GM11168 (cell line): ENCODE measurements around the gene PRSS27.
"Not testable (repeated sequence)": the region's sequence is repeated elsewhere in the genome, so short reads cannot be mapped to it uniquely, and the experiment has no call there.

Source experiments
- in situ Hi-C: fragments of 300-500 bp; cut with MboI; formaldehyde crosslinking; loops from one replicate; pipeline ENCODE4 v1.12.0; 2022; ENCODE audit warnings: low sequenced_read_pairs; ENCODE audit not compliant: unreplicated experiment

PRSS27 gene

DNA sequence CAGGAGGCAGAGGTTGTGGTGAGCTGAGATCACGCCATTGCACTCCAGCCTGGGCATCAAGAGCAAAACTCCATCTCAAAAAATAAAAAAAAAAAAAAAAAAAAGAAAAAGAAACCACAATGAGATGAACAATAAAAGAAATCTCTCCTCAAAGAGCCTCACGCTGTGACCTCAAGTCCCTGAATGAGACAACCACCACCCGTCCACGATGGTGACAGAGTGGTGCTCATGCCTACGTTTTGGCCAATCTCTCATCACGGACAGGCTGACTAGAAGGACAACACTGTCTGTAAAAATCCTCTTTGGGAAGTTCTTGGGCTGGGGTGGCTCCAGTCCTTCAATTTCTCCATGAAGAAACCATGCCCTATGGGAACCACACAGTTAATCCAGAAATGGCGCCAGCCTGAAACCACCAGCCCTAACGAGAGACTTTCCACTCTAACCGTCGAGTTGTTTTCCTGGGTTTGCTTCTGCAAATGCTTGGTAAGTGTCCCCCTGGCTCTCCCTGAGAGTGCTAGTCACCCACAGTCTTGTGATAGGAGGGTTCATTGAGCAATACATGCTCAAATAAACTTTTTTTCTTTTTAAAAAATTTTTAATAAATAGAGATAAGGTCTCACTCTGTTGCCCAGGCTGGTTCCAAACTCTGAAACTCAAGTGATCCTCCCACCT, 15.0 kb upstream of the PRSS27 start:
- in situ Hi-C loops, result no loop called here

DNA sequence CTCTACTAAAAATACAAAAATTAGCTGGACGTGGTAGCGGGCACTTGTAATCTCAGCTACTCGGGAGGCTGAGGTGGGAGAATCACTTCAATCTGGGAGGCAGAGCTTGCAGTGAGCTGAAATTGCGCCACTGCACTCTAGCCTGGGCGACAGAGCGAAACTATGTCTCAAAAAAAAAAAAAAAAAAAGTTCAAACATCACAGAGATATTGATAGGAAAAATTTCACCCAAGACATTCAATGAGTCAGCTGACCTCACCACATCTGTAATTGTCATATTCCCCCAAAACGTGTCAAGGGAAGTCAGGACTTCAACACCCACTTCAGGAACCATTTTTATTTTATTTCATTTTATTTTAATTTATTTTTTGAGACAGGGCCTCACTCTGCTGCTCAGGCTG, 8.0 kb upstream of the PRSS27 start:
- in situ Hi-C loops, result no loop called here

DNA sequence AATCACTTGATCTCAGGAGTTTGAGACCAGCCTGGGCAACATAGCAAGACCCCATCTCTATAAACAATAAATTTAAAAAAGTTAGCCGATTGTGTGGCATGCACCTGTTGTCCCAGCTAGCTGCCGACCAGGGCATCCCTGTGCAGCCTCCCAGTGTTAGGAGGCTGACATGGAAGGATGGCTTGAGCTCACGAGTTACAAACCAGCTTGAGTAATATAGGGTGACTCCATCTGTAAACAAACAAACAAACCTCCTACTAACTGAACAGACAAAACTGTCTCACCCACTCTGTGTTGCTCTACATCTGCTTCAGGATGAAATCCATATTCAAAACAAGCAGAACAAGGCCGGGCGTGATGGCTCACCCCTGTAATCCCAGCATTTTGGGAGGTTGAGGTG, 6.9 kb upstream of the PRSS27 start:
- in situ Hi-C loops, result no loop called here

DNA sequence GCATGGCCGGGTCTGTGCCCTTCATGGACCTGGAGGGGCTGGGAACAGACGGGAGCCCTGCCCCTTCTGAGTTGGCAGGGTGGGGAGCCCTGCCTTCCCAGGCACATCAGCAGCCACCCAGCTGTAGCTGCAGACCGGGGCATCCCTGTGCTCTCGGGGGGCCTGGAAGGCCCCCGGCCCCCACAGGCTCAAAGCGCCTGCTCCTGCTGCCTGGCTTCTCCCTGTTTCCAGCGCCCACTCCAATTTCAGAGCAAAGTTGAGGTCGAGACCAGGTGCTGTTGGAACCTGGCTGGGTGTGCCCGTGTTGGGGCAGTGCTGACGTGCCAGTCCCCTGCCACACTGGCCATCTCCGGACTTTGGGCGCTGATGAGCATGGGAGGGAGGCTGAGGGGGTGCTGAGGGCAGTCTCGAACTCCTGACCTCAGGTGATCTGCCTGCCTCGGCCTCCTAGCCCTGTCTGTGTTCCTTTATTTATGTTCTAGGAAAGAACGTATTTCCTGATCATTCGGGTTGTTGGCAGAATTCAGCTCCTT, 4.9 kb upstream of the PRSS27 start:
- in situ Hi-C loops, result no loop called here

DNA sequence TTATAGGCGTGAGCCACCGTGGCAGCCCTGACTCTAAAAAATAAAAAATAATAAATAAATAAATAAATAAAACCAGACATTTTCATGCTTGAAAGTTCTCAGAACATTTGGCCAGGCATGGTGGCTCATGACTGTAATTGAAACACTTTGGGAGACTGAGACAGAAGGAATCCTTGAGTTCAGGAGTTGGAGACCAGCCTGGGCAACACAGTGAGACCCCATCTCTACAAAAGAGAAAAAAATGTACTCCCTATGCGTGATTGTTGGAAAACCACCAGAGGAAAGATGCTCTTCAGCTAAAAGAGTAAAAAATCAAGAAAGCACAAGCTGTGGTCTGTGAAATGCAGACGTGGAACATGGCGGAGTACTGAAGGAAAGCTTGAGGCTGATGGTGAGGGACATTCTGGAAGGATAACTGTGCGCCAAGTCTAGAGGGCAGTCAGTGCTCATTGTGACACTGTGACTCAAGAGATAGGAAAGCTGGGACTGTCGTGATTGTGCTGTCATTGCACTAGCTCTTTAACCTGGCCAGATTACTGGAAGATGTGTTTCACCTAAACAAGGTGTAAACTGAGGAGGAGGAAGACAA, 4.2 kb upstream of the PRSS27 start:
- in situ Hi-C loops, result no loop called here

DNA sequence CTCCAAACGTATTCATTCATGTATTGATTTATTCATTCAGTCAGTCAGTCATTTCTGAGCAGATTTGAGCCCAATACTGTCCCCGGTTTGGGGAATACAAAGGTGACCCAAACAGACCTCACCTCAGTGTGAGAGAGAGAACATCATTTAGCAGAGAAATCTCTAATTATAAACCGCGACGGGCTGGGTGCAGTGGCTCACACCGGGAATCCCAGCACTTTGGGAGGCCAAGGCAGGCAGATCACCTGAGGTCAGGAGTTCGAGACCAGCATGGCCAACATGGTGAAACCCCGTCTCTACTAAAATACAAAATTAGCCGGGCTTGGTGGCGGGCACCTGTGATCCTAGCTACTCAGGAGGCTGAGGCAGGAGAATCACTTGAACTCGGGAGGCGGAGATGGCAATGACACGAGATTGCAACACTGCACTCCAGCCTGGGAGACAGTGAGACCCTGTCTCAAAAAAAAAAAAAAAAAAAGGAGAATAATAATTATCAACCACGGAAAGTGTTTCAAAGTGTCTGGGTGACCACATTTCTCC, 1.7 kb upstream of the PRSS27 start:
- in situ Hi-C loops, result not testable (repeated sequence)

DNA sequence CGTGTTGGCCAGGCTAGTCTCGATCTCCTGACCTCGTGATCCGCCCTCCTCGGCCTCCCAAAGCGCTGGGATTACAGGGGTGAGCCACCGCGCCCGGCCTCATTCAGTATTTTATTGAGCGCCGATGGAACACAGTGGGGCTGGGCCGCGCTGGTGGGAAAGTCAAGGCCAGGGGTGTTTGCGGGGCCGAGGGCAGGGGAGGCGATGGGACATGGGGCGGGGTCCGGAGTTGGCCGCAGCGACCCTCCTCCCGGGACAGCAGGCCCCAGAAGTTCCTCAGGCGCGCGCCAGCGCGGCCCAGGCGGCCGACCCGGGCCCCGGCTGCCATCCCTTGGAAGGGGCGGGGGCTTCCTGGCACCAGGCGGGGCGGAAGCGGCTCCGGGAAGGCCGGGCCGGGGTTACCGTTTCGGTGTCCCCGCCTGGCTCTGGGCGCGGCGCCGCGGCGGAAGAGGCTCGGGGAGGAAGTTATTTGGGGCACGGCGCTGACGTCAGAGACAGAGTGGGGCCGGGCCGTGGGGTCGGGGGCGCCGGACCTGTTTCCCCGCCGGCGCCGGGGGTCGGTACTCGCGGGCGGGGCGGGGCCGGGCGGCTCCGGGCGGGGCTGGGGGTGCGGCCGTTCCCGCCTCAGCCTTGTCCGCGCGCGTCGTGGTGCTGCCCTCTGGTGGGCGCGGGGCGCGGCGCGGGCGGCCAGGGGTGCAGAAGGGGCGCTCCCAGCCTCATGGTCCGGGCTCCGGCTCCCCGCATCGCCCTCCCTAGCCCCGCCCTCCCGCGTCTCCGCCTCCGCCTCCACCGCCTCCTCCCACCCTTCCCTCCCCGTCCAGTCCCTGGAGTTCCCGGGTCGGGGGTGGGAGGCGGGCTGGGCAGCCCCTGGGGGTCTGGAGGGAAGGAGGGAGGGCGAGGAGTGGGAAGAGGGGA, 952 bp upstream of the PRSS27 start:
- in situ Hi-C loops, result no loop called here

DNA sequence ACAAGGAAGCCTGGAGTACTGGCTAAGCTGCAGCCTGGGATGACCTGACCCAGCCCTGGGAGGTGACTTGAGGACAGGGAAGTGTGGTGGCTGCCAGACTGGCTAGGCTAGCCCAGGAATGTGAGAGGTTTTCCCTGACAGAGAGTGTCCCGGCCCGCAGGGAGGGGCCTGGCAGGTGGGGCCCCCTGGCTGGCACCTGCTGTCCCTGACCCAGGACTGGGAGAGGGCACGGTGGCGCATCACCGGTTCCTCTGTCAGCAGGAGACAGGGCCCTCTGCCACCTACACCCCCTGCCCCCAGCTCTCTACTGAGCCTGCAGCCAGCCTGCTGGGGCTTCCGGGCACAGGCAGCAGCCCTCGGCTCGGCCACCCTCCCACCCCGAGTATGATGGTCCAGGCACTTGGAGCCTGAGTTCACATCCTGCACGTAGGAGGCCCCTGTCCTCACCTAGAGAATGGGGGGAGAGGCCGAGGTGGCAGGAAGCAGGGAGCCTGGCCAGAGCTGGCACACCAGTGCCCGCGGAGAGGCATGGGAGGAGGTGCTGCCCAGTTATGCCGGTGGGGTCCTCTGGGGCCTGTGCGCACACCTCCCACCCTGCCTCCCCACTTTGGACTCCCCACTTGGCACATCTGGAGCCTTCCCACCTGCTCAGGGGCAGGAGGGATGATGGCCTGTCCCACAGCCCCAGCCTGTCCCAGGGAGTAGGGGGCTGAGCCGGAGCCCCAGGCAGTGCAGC, 528 bp downstream of the PRSS27 start:
- in situ Hi-C loops, result no loop called here

DNA sequence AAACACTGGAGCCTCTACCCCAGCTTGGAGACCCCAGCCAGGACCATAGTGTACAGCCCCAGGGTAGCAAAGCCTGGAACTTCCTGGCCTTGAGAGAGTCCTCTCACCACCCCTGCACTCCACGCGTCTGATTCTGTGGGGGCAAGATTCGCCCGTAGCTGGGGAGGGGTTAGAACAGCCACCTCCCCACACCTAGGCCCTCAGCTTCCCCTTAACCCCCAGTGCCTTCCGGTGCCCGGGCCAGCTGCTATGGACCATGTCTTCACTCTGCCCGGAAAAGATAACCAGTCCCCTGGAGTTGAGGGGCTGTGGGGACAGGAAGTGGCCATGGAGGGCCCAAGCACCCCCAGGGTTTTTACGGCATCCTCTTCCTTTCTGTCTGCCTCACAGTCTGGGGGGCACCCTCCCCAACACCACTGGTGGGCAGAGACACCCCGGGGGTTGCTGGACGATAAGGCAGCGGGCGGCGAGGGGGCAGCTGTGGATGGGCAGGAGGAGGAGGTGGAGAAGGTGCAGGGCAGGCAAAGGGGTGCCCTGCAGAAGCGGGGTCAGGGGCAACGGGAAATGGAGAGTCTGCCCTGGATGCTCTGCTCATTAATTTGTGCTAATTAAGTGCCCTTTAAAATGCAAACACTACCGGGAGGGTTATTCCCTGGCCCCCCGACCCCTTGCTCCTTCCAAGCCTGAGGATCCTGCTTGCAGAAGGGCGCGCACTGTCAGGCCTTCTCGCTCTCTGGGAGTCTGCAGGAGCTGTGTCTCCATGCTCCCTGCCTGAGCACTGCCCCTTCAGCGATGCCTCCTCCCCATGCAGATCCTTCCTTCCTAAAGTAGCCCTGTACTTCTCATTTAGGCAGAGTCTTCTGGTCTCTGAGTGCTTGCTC, 2.4 kb downstream of the PRSS27 start:
- in situ Hi-C loops, result no loop called here

DNA sequence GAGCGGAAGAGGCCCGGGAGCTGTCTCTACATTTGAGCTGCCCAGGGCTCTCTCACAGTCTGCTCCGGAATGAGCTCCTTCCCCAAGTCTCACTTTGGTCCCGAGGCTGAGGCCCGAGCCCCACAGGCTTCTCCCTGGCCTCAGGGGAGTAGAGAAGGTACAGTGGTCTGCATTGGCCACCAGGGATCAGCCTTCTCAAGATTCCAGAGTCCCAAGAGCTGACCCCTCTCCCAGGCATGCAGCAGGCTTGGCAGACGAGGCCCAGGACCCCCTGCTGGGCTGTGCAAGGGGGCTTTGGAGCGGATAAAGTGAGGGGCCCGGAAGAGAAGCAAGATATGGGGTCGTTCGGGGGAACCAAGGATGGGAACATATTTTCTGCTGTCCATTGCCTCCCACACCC, 3.1 kb downstream of the PRSS27 start:
- in situ Hi-C loops, result no loop called here

DNA sequence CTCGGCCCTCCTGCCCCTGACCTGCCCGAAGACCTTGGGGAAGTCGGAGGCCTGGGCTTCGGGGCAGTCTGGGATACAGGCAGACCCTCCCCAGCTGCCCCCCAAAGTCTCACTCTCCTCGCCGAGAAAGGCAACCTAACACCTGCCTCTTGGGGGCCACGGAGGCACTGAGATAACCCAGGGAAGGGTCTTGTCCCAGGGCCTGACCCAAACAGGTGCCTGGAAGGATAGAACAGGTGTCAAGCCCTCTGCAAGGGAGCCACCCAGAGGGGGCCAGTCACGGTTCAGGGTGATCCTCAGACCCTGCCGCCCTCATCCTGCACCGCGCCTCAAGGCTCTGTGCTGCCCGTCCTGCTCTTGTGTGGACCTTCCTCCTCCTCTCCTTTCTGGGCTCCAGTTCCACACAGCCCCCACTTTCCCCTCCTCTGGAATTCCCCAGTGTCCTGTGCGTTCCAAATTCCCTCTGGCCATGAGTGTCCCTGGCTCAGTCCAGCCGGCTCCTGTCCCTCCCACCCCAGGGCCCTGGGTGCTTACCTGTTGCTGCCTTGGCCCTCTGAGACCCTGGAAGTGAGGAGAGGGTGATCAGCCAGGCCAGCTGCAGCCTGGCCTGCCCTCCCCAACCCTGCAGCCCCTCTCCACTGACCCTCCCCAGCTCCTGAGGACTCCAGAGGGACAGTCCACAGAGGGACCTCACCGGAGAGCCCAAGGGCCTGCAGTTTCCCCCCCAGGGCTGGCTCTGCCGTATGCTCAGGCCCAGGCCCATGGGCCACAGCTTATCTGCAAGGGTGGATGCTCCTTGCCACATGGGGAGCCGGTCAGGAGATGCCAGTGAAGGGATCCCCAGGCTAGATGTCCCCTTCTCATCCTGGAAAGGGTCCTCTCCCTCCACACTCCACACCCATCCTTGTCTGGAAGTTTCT, 3.8 kb downstream of the PRSS27 start:
- in situ Hi-C loops, result no loop called here

DNA sequence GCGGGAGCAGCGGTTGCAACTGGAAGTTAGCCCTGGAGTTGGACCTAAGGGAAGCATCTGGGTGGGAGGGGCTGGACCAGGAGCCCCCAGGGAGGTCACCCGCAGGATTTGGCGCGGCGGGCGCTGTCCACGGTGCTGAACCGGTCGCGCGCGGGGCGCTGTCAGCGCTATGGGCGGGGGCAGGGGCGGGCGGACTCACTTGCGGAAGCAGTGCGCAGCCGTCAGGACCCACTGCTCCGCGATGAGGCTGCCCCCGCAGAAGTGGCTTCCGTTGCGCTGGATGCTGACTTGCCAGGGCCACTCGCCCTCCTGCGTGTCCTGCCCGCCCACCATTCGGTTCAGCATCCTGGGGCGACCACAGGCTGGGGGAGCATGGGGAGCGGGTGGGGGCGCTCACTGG, 4.5 kb downstream of the PRSS27 start:
- in situ Hi-C loops, result no loop called here

DNA sequence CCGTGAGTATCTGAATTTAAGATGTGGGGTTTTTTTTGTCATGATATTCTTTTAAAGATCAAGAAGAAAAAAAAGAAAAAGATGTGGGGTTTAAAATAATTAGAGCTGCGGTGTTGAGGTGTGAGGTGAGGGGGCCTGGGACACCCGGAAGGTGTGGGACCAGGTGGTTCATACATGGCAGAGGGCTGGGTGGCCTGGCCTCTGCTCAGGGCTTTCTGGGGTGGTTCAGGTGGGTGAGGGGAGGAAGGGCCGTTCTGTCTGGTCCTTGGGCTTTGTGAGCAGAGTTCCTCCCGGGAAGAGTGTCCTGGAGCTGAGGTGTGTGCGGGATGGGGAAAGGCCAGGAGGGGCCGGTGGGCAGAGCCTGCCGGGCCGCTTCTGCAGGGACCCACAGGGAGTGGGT, 5.0 kb downstream of the PRSS27 start:
- in situ Hi-C loops, result no loop called here

DNA sequence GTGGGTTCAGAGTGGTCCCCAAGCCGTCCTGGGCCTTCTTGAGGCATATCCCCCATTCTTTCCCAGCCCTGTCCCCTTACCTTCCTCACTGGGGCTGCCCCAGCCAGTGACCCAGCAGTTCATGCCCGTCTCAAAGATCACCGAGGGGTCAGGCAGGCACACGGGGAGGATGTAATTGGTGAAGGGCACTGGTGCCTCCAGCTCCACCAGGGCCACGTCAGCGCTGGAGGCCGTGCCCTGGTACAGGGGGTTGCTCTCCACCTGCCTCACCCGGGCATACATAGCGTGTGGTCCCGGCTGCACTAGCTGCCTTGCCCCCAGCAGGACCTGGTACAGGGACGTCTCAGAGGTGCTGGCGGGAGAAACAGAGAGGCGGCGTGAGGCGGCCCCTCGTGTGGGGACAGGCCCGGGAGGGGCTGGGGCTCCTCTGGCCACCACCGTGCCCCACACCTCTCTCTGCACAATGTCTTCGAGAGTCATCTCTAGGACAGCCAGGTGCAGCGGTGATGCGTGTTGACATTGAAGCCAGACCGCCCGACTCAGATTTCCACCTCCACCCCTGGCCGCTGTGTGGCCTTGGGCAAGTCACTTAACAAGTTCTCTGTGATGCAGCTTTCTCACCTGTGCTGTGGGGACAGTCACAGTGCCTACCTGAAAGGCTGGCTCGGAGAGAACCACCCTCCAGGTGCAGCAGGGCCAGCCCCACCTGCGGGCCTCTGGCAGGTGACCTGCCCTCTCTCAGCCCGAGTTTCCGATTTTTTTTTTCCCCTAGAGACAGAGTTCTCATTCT, 5.8 kb downstream of the PRSS27 start:
- in situ Hi-C loops, result no loop called here

DNA sequence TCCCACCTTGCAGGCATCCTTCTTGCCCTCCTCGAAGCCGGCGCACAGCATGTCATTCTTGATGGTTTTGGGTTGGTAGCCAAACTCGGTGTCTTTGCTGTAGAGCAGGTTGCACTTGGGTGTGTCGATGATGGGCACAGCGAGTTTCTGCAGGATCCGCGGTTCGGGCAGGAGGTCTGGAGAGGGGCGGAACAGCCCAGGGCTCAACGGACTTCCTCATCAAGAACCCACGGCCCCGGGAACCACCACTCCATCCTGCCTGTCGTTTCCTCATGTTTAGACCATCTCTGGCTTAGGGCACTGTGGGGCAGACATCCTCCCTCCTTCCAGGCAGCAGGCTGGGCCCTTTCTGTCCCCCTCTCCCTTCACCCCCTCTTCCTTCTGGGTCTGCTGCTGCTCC, 6.5 kb downstream of the PRSS27 start:
- in situ Hi-C loops, result no loop called here

DNA sequence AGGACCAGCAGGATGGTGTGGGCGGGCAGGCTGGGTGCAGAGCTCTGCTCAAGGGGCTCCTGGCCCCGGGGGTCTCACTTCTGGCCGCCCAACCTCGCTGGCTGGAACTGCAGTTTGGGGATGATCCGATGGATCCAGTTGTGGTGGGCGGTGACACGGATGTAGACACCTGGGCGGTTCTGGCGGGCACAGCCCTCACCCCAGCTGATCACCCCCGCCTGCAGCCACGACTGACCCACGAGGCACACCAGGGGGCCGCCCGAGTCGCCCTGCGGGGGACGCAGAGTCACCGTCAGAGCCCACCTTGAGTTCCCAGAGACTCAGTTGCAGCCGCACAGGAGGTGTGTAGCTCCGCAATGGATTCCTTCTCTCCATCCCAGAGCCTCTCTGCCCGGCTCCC, 7.5 kb downstream of the PRSS27 start:
- in situ Hi-C loops, result no loop called here

DNA sequence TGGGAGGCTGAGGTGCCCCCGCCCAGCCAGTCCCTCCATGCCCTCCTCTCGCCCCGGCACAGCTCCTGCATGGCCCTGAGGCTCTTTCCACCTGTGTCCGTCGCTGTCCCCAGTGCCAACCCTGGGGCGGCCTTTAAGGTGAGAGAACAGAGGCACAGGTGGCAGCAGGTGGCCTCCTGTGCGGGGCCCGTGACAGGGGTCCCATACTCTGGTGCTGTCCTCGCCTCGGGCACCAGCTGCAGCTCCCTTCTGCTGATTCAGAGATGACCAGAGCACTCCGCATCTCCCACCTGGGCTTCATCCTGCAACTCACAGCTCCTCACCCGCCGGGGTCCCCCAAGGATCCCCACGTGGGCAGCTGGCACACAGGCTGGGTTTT, 8.0 kb downstream of the PRSS27 start:
- in situ Hi-C loops, result no loop called here
